IPS DF 4.7 (cell line): ENCODE measurements around the gene ARFGAP2.
"Not testable (repeated sequence)": the region's sequence is repeated elsewhere in the genome, so short reads cannot be mapped to it uniquely, and the experiment has no call there.

Experiments used
- DNase-seq: peaks from one replicate; pipeline ENCODE4 v3.0.0-alpha.2; 2013; ENCODE audit warnings: low spot score; ENCODE audit errors: extremely low read depth

The ARFGAP2 gene

GRCh38 chr11:47148903-47149531 is 27.7 kb downstream of the ARFGAP2 start:
- DNase-seq, result no peak

GRCh38 chr11:47148270-47148669 is 28.4 kb downstream of the ARFGAP2 start:
- no peak for DNase-seq

GRCh38 chr11:47147681-47148080 is 29.0 kb downstream of the ARFGAP2 start:
- no peak for DNase-seq

GRCh38 chr11:47147250-47147649 is 29.4 kb downstream of the ARFGAP2 start:
- DNase-seq, result no peak

GRCh38 chr11:47144541-47144940 is 32.1 kb downstream of the ARFGAP2 start:
- no peak for DNase-seq

- no peak for DNase-seq
Measured at GRCh38 chr11:47143322-47143721, 33.4 kb downstream of the ARFGAP2 start.

GRCh38 chr11:47139878-47140277 is 36.8 kb downstream of the ARFGAP2 start:
- DNase-seq, result no peak

GRCh38 chr11:47137476-47137875 is 39.2 kb downstream of the ARFGAP2 start:
- DNase-seq, result no peak

- DNase-seq, result no peak
Measured at GRCh38 chr11:47136921-47137320, 39.8 kb downstream of the ARFGAP2 start.

GRCh38 chr11:47136327-47136726 is 40.4 kb downstream of the ARFGAP2 start:
- no peak for DNase-seq

GRCh38 chr11:47132981-47133380 is 43.7 kb downstream of the ARFGAP2 start:
- no peak for DNase-seq

GRCh38 chr11:47132490-47132889 is 44.2 kb downstream of the ARFGAP2 start:
- DNase-seq, result no peak

- no peak for DNase-seq
Measured at GRCh38 chr11:47131136-47131535, 45.5 kb downstream of the ARFGAP2 start.

- no peak for DNase-seq
Measured at GRCh38 chr11:47130543-47130942, 46.1 kb downstream of the ARFGAP2 start.

- DNase-seq, result no peak
Measured at GRCh38 chr11:47127213-47127612, 49.5 kb downstream of the ARFGAP2 start.

GRCh38 chr11:47125083-47125482 is 51.6 kb downstream of the ARFGAP2 start:
- DNase-seq, result no peak

- no peak for DNase-seq
Measured at GRCh38 chr11:47124675-47125074, 52.0 kb downstream of the ARFGAP2 start.

GRCh38 chr11:47123094-47123493 is 53.6 kb downstream of the ARFGAP2 start:
- no peak for DNase-seq

- DNase-seq, result no peak
Measured at GRCh38 chr11:47121731-47122130, 54.9 kb downstream of the ARFGAP2 start.

GRCh38 chr11:47121056-47121455 is 55.6 kb downstream of the ARFGAP2 start:
- no peak for DNase-seq

GRCh38 chr11:47118958-47119688 is 57.6 kb downstream of the ARFGAP2 start:
- not testable (repeated sequence) for DNase-seq
